ENCODE results near the gene FLYWCH2. TPM values are rescaled to one million over a fixed set of nuclear protein-coding genes. Genes with fewer than 3 reads are reported as not detected.
A peak's percentile ranks its signal among the peaks of the same experiment; 100 is the strongest.

The FLYWCH2 gene
- total and polyA plus RNA-seq, 2 of the 8 experiments (the other 6 are each of a cell fraction or from before 2014, with no cell fraction given), result 16.4 to 30.7 TPM

GRCh38 chr16:2905241-2905987, 22.4 kb downstream of the FLYWCH2 start (continued):
- TF ChIP-seq TAF7 (optimal IDR thresholded peaks at IDR 0.05; ENCODE audit: borderline replicate concordance, low read depth, low read length), result peak; percentile 94
- TF ChIP-seq CBX8 (IDR thresholded peaks at IDR 0.05; ENCODE audit: borderline replicate concordance, low read depth, low read length), result no peak
- peak; percentile 53; the same call in 1 of the 2 replicates for TF ChIP-seq TEAD4 (IDR thresholded peaks at IDR 0.05; ENCODE audit: low read depth, low read length)
- peak; percentile 51; the same call in 1 of the 2 replicates for TF ChIP-seq MAX (IDR thresholded peaks at IDR 0.05)
- TF ChIP-seq ATF2 (IDR thresholded peaks at IDR 0.05; ENCODE audit: low read length), result no peak
- peak; percentile 95 for TF ChIP-seq SP4 (IDR thresholded peaks at IDR 0.05; ENCODE audit: low read length)
- TF ChIP-seq POLR2A (IDR thresholded peaks at IDR 0.05; ENCODE audit: control extremely low read depth in 1 of 2, low read depth in 2 of 2, low read length in 2 of 2), result peak; percentile 78 to 91
- TF ChIP-seq BACH1 (IDR thresholded peaks at IDR 0.05; ENCODE audit: low read length), result no peak
- TF ChIP-seq JUND (IDR thresholded peaks at IDR 0.05; ENCODE audit: low read length), result no peak
- peak; percentile 97 for TF ChIP-seq TAF1 (IDR thresholded peaks at IDR 0.05; ENCODE audit: low read depth, low read length)
- TF ChIP-seq NANOG (IDR thresholded peaks at IDR 0.05; ENCODE audit: insufficient read depth, low read depth, low read length, poor library complexity, severe bottlenecking), result peak; percentile 50
- no peak for TF ChIP-seq CHD1 (IDR thresholded peaks at IDR 0.05; ENCODE audit: low read depth, low read length)
- peak; percentile 94 for TF ChIP-seq POLR2AphosphoS5 (IDR thresholded peaks at IDR 0.05; ENCODE audit: low read depth, low read length)
- TF ChIP-seq TBP (IDR thresholded peaks at IDR 0.05; ENCODE audit: low read depth, low read length), result peak; percentile 95
